Duodenal mucosa (tissue), 2 donors: ENCODE results near the gene ZNF837.

Source experiments
- H3K27ac ChIP-seq: one replicate; pipeline ENCODE4 v1.7.0; 2013; ENCODE audit warnings: low read depth, low read length
- H3K27me3 ChIP-seq, 2 donors: one replicate each; pipeline ENCODE4 v1.7.0; 2013; ENCODE audit warnings: low read length in 2 of 2, control low read depth in 1 of 2; ENCODE audit not compliant: insufficient read depth in 2 of 2, control insufficient read depth in 1 of 2
- H3K36me3 ChIP-seq, 2 donors: one replicate each; pipeline ENCODE4 v1.7.0; 2013; ENCODE audit warnings: low read length in 2 of 2, control low read depth in 1 of 2; ENCODE audit not compliant: insufficient read depth in 2 of 2, control insufficient read depth in 1 of 2
- H3K4me1 ChIP-seq, 2 donors: one replicate each; pipeline ENCODE4 v1.7.0; 2013; ENCODE audit warnings: low read length in 2 of 2, control low read depth in 1 of 2; ENCODE audit not compliant: insufficient read depth in 2 of 2, control insufficient read depth in 1 of 2
- H3K4me3 ChIP-seq, 2 donors: one replicate each; pipeline ENCODE4 v1.7.0; 2013; ENCODE audit warnings: low read length in 2 of 2, low read depth in 1 of 2
- H3K9ac ChIP-seq, 2 donors: one replicate each; pipeline ENCODE4 v1.7.0; 2013; ENCODE audit warnings: low read length in 2 of 2, low read depth in 1 of 2
- H3K9me3 ChIP-seq, 2 donors: one replicate each; pipeline ENCODE4 v1.7.0; 2013; ENCODE audit warnings: low read length in 2 of 2, control low read depth in 1 of 2; ENCODE audit not compliant: control insufficient read depth in 1 of 2

Gene ZNF837

DNA sequence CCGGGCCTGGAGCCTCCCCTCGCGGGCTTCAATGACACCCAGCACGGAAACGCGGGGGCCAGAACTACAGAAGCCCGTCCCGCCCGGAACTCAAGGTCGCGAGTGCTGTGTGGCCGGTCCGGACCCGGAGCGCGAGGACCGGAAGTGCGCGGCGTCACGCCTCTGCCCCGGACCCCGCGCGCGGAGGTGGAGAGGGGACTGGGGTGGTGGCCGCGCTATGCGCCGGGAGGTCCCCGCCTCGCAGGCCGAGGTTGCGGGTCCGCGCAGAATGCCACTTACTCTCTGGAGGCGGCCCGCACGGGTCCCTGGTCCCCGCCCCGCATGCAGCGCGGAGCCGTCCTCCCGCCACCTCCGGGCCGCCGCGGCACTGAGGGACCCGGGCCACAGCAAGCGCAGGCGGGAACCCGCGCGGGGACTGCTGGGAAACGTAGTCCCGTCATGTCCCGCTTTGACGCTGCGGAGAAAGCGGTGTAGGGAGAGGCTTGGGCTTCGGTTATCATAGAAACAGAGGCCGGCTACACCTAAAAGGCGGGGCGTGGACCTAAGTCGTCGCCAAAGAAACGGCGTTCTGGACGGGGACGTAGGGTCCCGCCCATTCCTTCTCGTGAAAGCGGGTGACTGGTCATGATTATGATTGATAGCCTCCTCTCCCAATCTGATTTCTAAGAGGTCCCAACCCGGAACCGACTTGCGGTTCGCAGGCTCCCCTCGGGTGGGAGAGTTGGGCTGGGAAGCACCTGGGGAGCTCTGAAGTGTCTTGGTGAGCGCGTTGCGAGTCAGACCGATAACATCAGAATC lies at the start of gene ZNF837:
ZNF837 (minus strand) TSS at position 369 of the 798 bp plus-strand sequence. CDS start 11,698 bp downstream, outside the sequence.
- H3K9me3 ChIP-seq: no peaks in the 10 kb centered on the region

DNA sequence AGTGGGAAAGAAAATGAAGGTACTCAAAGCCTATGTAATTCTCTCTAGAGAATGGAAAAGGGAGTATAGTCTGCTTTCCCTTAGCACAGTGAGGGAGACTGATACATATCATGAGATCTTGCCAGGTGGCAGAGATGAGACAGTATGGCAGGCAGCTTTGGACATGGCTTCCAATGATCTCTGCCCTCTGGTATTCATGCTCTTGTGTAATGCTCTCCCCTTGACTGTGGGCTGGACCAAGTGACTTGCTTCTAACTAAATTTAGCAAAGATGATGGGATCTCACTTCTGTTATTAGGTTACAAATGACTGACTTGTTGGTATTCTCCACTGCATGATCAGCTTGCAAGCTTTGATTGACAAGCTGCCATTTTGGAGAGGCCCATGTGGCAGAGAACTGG lies 48.9 kb upstream of the ZNF837 start:
- H3K27me3 ChIP-seq: no peaks in the 10 kb centered on the region
- H3K4me3 ChIP-seq: no peak overlapping the region
- peaks cover 66 to 74% of the 10 kb centered on the region in 2 donors for H3K9me3 ChIP-seq
- no peaks in the 10 kb centered on the region for H3K4me1 ChIP-seq
- peaks cover 25 to 30% of the 10 kb centered on the region in 2 donors for H3K36me3 ChIP-seq
- no peak overlapping the region for H3K9ac ChIP-seq
- no peak overlapping the region for H3K27ac ChIP-seq

More for the DNA sequence above, at the start of gene ZNF837:
- Histone ChIP-seq H3K4me1 (peaks cover 19 to 31% of the 10 kb centered on the region in 2 donors), H3K4me3 (peak within 1 kb of the TSS; percentile 85 to 90), H3K27me3 (no peaks in the 10 kb centered on the region), H3K36me3 (no peaks in the 10 kb centered on the region), H3K27ac (peak within 1 kb of the TSS; percentile 84), H3K9ac (peak within 1 kb of the TSS; percentile 72 to 88)

DNA sequence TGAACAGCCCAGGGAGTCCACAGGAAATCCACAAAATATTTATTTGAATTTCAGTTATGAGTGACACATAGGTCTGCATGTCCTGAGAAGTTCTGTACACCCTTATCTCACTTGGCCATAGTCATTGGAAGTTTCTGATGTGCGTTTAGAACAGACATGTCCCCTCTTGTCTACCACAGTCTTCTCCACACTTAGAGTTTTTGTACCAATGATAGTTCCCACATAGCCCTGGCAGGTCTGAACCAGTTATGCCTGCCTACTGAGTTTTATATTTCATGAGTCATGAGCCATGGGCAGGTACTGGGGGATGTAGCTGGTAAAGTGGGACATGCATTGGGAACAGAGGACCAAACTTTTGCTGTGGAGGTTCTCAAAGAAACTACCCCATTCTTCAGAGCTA lies 47.8 kb upstream of the ZNF837 start:
- Histone ChIP-seq H3K36me3 (peaks cover 14 to 20% of the 10 kb centered on the region in 2 donors), H3K27ac (no peak overlapping the region), H3K4me1 (no peaks in the 10 kb centered on the region), H3K9ac (no peak overlapping the region), H3K9me3 (peaks cover 55 to 63% of the 10 kb centered on the region in 2 donors), H3K27me3 (no peaks in the 10 kb centered on the region), H3K4me3 (no peak overlapping the region)

DNA sequence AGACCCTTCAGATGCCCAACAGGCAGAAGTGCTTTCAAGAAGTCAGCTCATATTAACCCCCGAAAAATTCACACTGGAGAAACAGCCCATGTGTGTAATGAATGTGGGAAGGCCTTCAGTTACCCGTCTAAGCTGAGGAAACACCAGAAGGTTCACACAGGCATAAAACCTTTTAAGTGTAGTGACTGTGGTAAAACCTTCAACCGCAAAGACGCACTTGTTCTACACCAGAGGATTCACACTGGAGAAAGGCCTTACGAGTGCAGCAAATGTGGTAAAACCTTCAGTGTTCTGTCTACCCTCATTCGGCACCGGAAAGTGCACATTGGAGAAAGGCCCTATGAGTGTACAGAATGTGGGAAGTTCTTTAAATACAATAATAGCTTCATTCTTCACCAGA lies 36.2 kb upstream of the ZNF837 start:
- Histone ChIP-seq H3K4me3 (no peak overlapping the region), H3K36me3 (peaks cover 23 to 48% of the 10 kb centered on the region in 2 donors), H3K4me1 (no peaks in the 10 kb centered on the region), H3K27me3 (no peaks in the 10 kb centered on the region), H3K9me3 (peaks cover 0 to 3% of the 10 kb centered on the region in 2 donors), H3K9ac (no peak overlapping the region), H3K27ac (no peak overlapping the region)

DNA sequence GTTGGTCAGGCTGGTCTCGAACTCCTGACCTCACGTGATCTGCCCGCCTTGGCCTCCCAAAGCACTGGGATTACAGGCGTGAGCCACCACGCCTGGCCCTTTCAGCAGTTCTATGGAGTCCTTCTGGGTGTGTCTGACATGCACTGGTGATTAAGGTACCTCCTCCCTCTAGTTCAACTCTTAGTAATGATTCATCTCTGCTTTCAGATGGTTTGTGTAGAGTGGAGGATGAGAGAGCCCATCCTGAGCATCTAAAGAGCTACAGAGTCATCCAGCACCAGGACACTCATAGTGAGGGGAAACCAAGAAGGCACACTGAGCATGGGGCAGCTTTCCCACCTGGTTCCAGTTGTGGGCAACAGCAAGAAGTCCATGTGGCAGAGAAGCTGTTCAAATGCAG lies 35.8 kb upstream of the ZNF837 start:
- peaks cover 0 to 3% of the 10 kb centered on the region in 2 donors for H3K9me3 ChIP-seq
- peaks cover 23 to 48% of the 10 kb centered on the region in 2 donors for H3K36me3 ChIP-seq
- no peaks in the 10 kb centered on the region for H3K4me1 ChIP-seq
- H3K27ac ChIP-seq: no peak overlapping the region
- H3K9ac ChIP-seq: no peak overlapping the region
- no peaks in the 10 kb centered on the region for H3K27me3 ChIP-seq
- no peak overlapping the region for H3K4me3 ChIP-seq

- Histone ChIP-seq H3K27me3 (no peaks in the 10 kb centered on the region), H3K9me3 (no peaks in the 10 kb centered on the region), H3K27ac (peak overlapping the region; percentile 61), H3K9ac (peak overlapping the region; percentile 74 to 89), H3K36me3 (no peaks in the 10 kb centered on the region), H3K4me1 (peaks cover 16 to 29% of the 10 kb centered on the region in 2 donors), H3K4me3 (peak overlapping the region; percentile 75 to 98)
These were observed 28.4 kb upstream of the ZNF837 start for GRCh38 chr19:58409010-58409790.

- Histone ChIP-seq H3K9me3 (no peaks in the 10 kb centered on the region), H3K9ac (peak within 1 kb of the TSS; percentile 74 to 89), H3K4me3 (peak within 1 kb of the TSS; percentile 75 to 98), H3K4me1 (peaks cover 16 to 29% of the 10 kb centered on the region in 2 donors), H3K27me3 (no peaks in the 10 kb centered on the region), H3K36me3 (no peaks in the 10 kb centered on the region), H3K27ac (peak within 1 kb of the TSS; percentile 91)
These were observed 27.6 kb upstream of the ZNF837 start, which contains the start of gene ZNF584 for GRCh38 chr19:58408152-58409009. ZNF584 (plus strand) TSS chr19:58408649; CDS start chr19:58409148, 499 bp downstream.

DNA sequence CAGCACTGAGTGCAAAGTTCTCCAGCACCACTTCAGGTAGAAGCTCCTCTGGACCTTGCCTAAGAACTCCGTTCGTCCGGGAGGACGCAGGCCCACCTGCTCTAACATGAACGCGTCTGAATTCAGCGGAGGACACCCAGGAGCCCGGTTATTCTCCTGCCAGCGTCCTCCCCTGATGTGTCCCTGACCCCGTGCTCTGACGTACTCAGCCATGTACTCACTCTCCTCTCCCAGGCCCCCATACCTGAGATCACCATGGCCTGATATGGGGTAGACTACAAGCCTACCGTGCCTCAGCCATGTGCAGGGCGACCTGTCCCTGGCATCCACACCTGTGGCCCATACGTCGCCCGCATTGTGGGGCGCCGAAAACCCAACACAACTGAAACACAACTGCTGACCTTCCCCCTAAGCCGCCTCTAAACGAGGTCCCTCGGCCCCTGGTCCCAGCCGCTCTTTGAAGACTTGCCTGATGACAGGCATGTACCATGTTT lies 26.9 kb upstream of the ZNF837 start:
- no peaks in the 10 kb centered on the region for H3K9me3 ChIP-seq
- H3K36me3 ChIP-seq: no peaks in the 10 kb centered on the region
- peak overlapping the region; percentile 75 to 98 for H3K4me3 ChIP-seq
- H3K9ac ChIP-seq: peak overlapping the region; percentile 74 to 89
- peak overlapping the region; percentile 91 for H3K27ac ChIP-seq
- peaks cover 16 to 29% of the 10 kb centered on the region in 2 donors for H3K4me1 ChIP-seq
- no peaks in the 10 kb centered on the region for H3K27me3 ChIP-seq

DNA sequence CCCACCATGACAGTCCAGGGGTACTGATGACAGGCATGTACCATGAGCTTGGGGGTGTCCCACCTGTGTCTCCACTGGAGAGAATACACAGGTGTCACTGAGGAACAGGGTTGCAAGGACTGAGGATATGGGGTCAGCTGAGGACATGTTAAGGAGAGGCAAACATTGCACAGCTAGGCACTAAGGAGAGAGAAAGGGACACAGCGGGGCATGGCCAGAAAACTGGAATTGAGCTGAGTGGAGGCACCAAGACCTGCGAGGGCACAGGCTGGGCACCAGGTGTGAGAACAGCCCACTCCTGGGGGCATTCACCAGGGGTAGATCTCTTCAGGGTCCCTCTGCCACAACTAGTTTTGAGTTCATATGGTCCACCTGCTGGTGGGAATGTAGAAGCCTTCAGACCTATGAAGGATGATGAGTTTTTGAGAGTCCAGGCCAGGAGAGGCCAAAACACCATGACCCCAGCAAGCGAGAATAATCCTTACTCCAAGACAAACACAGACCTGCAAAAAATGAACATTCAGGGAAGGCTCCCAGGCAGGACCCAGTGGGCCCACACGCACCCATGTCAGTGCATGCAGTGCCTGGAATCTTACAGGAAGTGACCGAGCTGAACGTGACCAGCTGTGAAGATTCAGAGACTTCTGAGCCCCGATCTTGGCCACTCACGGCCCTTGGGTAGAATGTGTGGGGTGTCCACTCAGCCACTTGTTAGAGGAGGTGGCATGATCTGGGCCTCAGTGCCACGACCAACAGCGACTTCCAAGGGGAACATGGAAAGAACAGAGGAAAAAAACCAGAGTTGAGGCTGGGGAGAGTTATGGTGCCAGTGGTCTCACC lies 26.2 kb upstream of the ZNF837 start:
- Histone ChIP-seq H3K36me3 (no peaks in the 10 kb centered on the region), H3K27ac (no peak overlapping the region), H3K27me3 (no peaks in the 10 kb centered on the region), H3K4me3 (peak overlapping the region; percentile 75 to 98), H3K9ac (peak overlapping the region in 1 of 2 donors; percentile 74), H3K4me1 (peaks cover 16 to 30% of the 10 kb centered on the region in 2 donors), H3K9me3 (no peaks in the 10 kb centered on the region)
